Measurements from ENCODE around the gene MAP1LC3A. TPM values are rescaled to one million over a fixed set of nuclear protein-coding genes. Genes with fewer than 3 reads are reported as not detected.

Gene MAP1LC3A
- total and polyA plus RNA-seq, 2 donors (not counting 3 experiments of a cell fraction or from before 2014, with no cell fraction given) = 32.1 to 39.8 TPM

- ChIA-PET CTCF (interaction anchor here (0.7 kb wide), 1 partner anchor 304 kb away, joined by 3 read pairs; no protein-coding TSS in a partner anchor), POLR2A (no interaction called here)
- no peak overlapping the region for H2AFZ ChIP-seq (ENCODE audit: low read depth, low read length)
- H3K9me3 ChIP-seq (replicated peaks; ENCODE audit: control insufficient read depth, insufficient read depth, low read length) = no peaks in the 10 kb centered on the region
- intact Hi-C loops (cut with micrococcal nuclease) (loop anchor here (5.0 kb wide), 1 partner anchor 337 kb away; no protein-coding TSS in a partner anchor), dilution Hi-C loops (cut with MboI; ENCODE audit: extremely low pct_ligation_motif_present, low sequenced_read_pairs) (no loop called here)
- TF ChIP-seq POLR2AphosphoS5 (IDR thresholded peaks at IDR 0.05; ENCODE audit: insufficient read depth, low read depth, low read length) (no peak), GATA2 (IDR thresholded peaks at IDR 0.05; ENCODE audit: insufficient read depth, insufficient read length, low read depth, low read length) (no peak), JUN (IDR thresholded peaks at IDR 0.05; ENCODE audit: borderline replicate concordance, insufficient read depth, insufficient read length, low read depth) (no peak), EZH2 (IDR thresholded peaks at IDR 0.05; ENCODE audit: borderline replicate concordance, low read depth, low read length, severe bottlenecking) (no peak), POLR2A (IDR thresholded peaks at IDR 0.05; ENCODE audit: low read depth, low read length) (no peak), MYC (IDR thresholded peaks at IDR 0.05; ENCODE audit: low read depth, low read length) (no peak), FOS (IDR thresholded peaks at IDR 0.05; ENCODE audit: borderline replicate concordance, insufficient read depth, low read length) (no peak)
- TF ChIP-seq, protein P1, sequence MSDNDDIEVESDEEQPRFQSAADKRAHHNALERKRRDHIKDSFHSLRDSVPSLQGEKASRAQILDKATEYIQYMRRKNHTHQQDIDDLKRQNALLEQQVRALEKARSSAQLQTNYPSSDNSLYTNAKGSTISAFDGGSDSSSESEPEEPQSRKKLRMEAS (IDR thresholded peaks at IDR 0.05; ENCODE audit: insufficient read depth, insufficient read length) = no peak
- TF ChIP-seq, protein P2, sequence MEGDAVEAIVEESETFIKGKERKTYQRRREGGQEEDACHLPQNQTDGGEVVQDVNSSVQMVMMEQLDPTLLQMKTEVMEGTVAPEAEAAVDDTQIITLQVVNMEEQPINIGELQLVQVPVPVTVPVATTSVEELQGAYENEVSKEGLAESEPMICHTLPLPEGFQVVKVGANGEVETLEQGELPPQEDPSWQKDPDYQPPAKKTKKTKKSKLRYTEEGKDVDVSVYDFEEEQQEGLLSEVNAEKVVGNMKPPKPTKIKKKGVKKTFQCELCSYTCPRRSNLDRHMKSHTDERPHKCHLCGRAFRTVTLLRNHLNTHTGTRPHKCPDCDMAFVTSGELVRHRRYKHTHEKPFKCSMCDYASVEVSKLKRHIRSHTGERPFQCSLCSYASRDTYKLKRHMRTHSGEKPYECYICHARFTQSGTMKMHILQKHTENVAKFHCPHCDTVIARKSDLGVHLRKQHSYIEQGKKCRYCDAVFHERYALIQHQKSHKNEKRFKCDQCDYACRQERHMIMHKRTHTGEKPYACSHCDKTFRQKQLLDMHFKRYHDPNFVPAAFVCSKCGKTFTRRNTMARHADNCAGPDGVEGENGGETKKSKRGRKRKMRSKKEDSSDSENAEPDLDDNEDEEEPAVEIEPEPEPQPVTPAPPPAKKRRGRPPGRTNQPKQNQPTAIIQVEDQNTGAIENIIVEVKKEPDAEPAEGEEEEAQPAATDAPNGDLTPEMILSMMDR (IDR thresholded peaks at IDR 0.05; ENCODE audit: extremely low read depth in 1 of 2, insufficient read depth in 1 of 2, low read depth in 1 of 2, low read length in 2 of 2) = no peak
- H3K4me1 ChIP-seq (ENCODE audit: control insufficient read depth, extremely low read depth, insufficient read depth, low read length) = peaks cover 21% of the 10 kb centered on the region
- peaks cover 19% of the 10 kb centered on the region for H3K79me2 ChIP-seq (ENCODE audit: control insufficient read depth, insufficient read depth, low read length)
- no peaks in the 10 kb centered on the region for H3K27me3 ChIP-seq (ENCODE audit: control insufficient read depth in 2 of 2, insufficient read depth in 2 of 2, low read length in 2 of 2)
- no peaks in the 10 kb centered on the region for H4K20me1 ChIP-seq (replicated peaks; ENCODE audit: control insufficient read depth, extremely low read depth, insufficient read depth, low read length)
- H3K4me2 ChIP-seq (ENCODE audit: insufficient read depth, low read length) = no peak overlapping the region
- DNase-seq (ENCODE audit: low read depth, low spot score) (peak; percentile 52), FAIRE-seq (no peak)
- H3K9me1 ChIP-seq (replicated peaks; ENCODE audit: control insufficient read depth, extremely low read depth, insufficient read depth, low read length) = no peaks in the 10 kb centered on the region
- peaks cover 7 to 37% of the 10 kb centered on the region in 2 experiments for H3K36me3 ChIP-seq (ENCODE audit: control insufficient read depth in 2 of 2, extremely low read depth in 1 of 2, insufficient read depth in 2 of 2, low read length in 2 of 2)
- no TSS peak for BruUV-seq (replicated peaks)
- H3K4me3 ChIP-seq (replicated peaks in 1 of 3; ENCODE audit: insufficient read depth in 1 of 3, low read depth in 1 of 3, low read length in 3 of 3) = no peak overlapping the region
- no peak overlapping the region for H3K9ac ChIP-seq (replicated peaks; ENCODE audit: extremely low read depth, insufficient read depth, low read length)
- H3K27ac ChIP-seq (ENCODE audit: insufficient read depth, low read depth, low read length) = no peak overlapping the region
Measured at GRCh38 chr20:34528921-34529297, 29.6 kb upstream of the MAP1LC3A start.

All from endothelial cell of umbilical vein (primary cell).